ENCODE results near the gene PNPLA6. TPM values are rescaled to one million over a fixed set of nuclear protein-coding genes. Genes with fewer than 3 reads are reported as not detected.

Gene PNPLA6
- total and polyA plus RNA-seq, 2 of the 8 experiments (the other 6 are each of a cell fraction or from before 2014, with no cell fraction given): 55.1 to 121 TPM

GRCh38 chr19:7522072-7522922 is 13.2 kb upstream of the PNPLA6 start, which contains the start of gene MCOLN1:
Gene MCOLN1, plus strand, starts transcription at chr19:7522624. Its CDS starts 127 bp downstream, at chr19:7522751.
- H3K27me3 ChIP-seq (replicated peaks in 1 of 4; ENCODE audit: control insufficient read depth in 3 of 4, extremely low read depth in 1 of 4, insufficient read depth in 3 of 4, low read length in 3 of 4): no peaks in the 10 kb centered on the region
- H4K91ac ChIP-seq (replicated peaks; ENCODE audit: insufficient read length, low read length): peak within 1 kb of the TSS; percentile 75
- H3K4me1 ChIP-seq (replicated peaks in 1 of 4; ENCODE audit: control insufficient read depth in 3 of 4, insufficient read depth in 4 of 4, low read length in 3 of 4): peaks cover 0 to 5% (median 1%) of the 10 kb centered on the region in 4 experiments; a peak in 1 of 7 replicates
- H2BK120ac ChIP-seq (replicated peaks; ENCODE audit: low read depth, low read length): peak within 1 kb of the TSS; percentile 82
- peak within 1 kb of the TSS; percentile 53 for H4K5ac ChIP-seq (ENCODE audit: insufficient read length, low read depth, low read length)
- H3K9me3 ChIP-seq (ENCODE audit: insufficient read depth in 2 of 2, low read depth in 1 of 2, low read length in 1 of 2): no peaks in the 10 kb centered on the region
- peak within 1 kb of the TSS; percentile 64 for H3K18ac ChIP-seq (ENCODE audit: extremely low read depth, low read length)
- 3% methylated on average over 47 of the region's 65 CpGs; no CpG with 5 or more reads in 1 of the 2 experiments for WGBS, 2 experiments (ENCODE audit: extremely low coverage in 1 of 2, insufficient coverage in 1 of 2, insufficient read length in 1 of 2, insufficient replicate concordance in 2 of 2, low coverage in 1 of 2, low lambda C conversion rate in 2 of 2, missing lambda C conversion rate in 1 of 2)
- ChIA-PET CTCF (ENCODE audit: partially characterized antibody) (interaction anchor here (0.8 to 2.8 kb wide), 10 partner anchors 9 to 339 kb away, joined by 3 to 11 read pairs (median 6); partner anchors contain the start of gene PNPLA6), POLR2A (ENCODE audit: partially characterized antibody) (interaction anchor here (0.5 to 7.0 kb wide), 13 partner anchors 10 to 1852 kb away, joined by 3 to 80 read pairs (median 3); partner anchors contain the start of genes PET100, PNPLA6, STXBP2 and XAB2)
- no peak within 1 kb of the TSS; the same call in 1 of the 2 replicates for H2BK12ac ChIP-seq (ENCODE audit: low read depth, low read length)
- H3K36me3 ChIP-seq (ENCODE audit: control insufficient read depth in 2 of 4, insufficient read depth in 4 of 4, low read length in 3 of 4): peaks cover 0 to 7% (median 3%) of the 10 kb centered on the region in 4 experiments; a peak in 1 of 8 replicates
- FAIRE-seq: peak; percentile 52
- peaks cover 0 to 2% of the 10 kb centered on the region in 2 experiments for H4K20me1 ChIP-seq (replicated peaks in 1 of 2; ENCODE audit: control insufficient read depth in 1 of 2, insufficient read depth in 2 of 2, low read length in 2 of 2)
- H2BK15ac ChIP-seq (ENCODE audit: low read length): no peak within 1 kb of the TSS
- H3K56ac ChIP-seq (replicated peaks; ENCODE audit: insufficient read length, low read depth, low read length): no peak within 1 kb of the TSS
- H4K8ac ChIP-seq (ENCODE audit: extremely low read depth, insufficient read depth, low read length): peak within 1 kb of the TSS; percentile 29; the same call in 1 of the 2 replicates
- H3K79me2 ChIP-seq (ENCODE audit: control insufficient read depth in 1 of 2, insufficient read depth in 2 of 2, low read length in 2 of 2): peaks cover 0 to 2% of the 10 kb centered on the region in 2 experiments; a peak in 1 of 4 replicates
- no peak within 1 kb of the TSS for H3K27ac ChIP-seq (ENCODE audit: low read depth, low read length)
- peaks cover 5% of the 10 kb centered on the region; the same call in 1 of the 2 replicates for H3K79me1 ChIP-seq (ENCODE audit: low read depth, low read length)
- peak within 1 kb of the TSS; percentile 48 to 79 (median 72) for H3K4me3 ChIP-seq (ENCODE audit: extremely low read depth in 1 of 4, insufficient read depth in 2 of 4, low read depth in 3 of 4, low read length in 4 of 4)
- H3K4ac ChIP-seq (replicated peaks; ENCODE audit: insufficient read length, low read depth, low read length): peak within 1 kb of the TSS; percentile 10
- no peak within 1 kb of the TSS for H2AFZ ChIP-seq (ENCODE audit: low read length)
- peak within 1 kb of the TSS in 3 of 4 experiments; percentile 25 to 80 (median 44); a peak in 5 of 7 replicates for H3K9ac ChIP-seq (replicated peaks in 1 of 4; ENCODE audit: extremely low read depth in 1 of 4, low read depth in 3 of 4, low read length in 3 of 4)
- peaks cover 10% of the 10 kb centered on the region; the same call in 1 of the 2 replicates for H3K23me2 ChIP-seq (ENCODE audit: low read depth, low read length)
- no peak within 1 kb of the TSS for H2AK5ac ChIP-seq (ENCODE audit: low read depth, low read length)
- H3K4me2 ChIP-seq (ENCODE audit: insufficient read depth in 1 of 2, low read depth in 2 of 2, low read length in 2 of 2): peak within 1 kb of the TSS; percentile 85 to 94
- H3K14ac ChIP-seq (ENCODE audit: insufficient read length): no peak within 1 kb of the TSS
- peak in 1 of 2 experiments; percentile 99 for DNase-seq (ENCODE audit: low read depth in 1 of 2, low spot score in 2 of 2)
- H2BK20ac ChIP-seq (ENCODE audit: low read length): no peak within 1 kb of the TSS
- no peak within 1 kb of the TSS for H3K23ac ChIP-seq (ENCODE audit: insufficient read length)
- H2BK5ac ChIP-seq (ENCODE audit: low read depth, low read length): peak within 1 kb of the TSS; percentile 54; the same call in 1 of the 2 replicates
- TF ChIP-seq CHD2 (IDR thresholded peaks at IDR 0.05; ENCODE audit: low read length) (peak; percentile 90), SIX5 (IDR thresholded peaks at IDR 0.05; ENCODE audit: low read depth, low read length) (no peak), EZH2 (IDR thresholded peaks at IDR 0.05; ENCODE audit: low read depth, low read length, severe bottlenecking) (no peak), USF2 (IDR thresholded peaks at IDR 0.05; ENCODE audit: low read length) (peak; percentile 100), CHD1 (IDR thresholded peaks at IDR 0.05; ENCODE audit: low read depth, low read length) (no peak), TAF1 (IDR thresholded peaks at IDR 0.05; ENCODE audit: low read depth, low read length) (peak; percentile 46; the same call in 1 of the 2 replicates), EP300 (IDR thresholded peaks at IDR 0.05; ENCODE audit: borderline replicate concordance in 1 of 2, low read depth in 2 of 2, low read length in 2 of 2) (peak; percentile 58 to 78), SIRT6 (IDR thresholded peaks at IDR 0.05; ENCODE audit: low read length) (no peak), BRCA1 (IDR thresholded peaks at IDR 0.05; ENCODE audit: low read depth, low read length) (no peak)

Data from H1 (cell line).